Measurements from ENCODE around the gene CCDC149. TPM values are rescaled to one million over a fixed set of nuclear protein-coding genes. Genes with fewer than 3 reads are reported as not detected.

Gene CCDC149
- total and polyA plus RNA-seq, 4 donors, result 10.6 to 43.4 (median 23.5) TPM

GRCh38 chr4:24850674-24851073, 62.2 kb downstream of the CCDC149 start:
- H3K36me3 ChIP-seq (ENCODE audit: control insufficient read depth in 1 of 2, insufficient read depth in 2 of 2, low read length in 1 of 2), result no peaks in the 10 kb centered on the region
- WGBS, 2 donors, result 4% methylated on average over 1 of the region's 1 CpG
- H3K27ac ChIP-seq (ENCODE audit: low read depth in 1 of 2, low read length in 2 of 2), result peak overlapping the region; percentile 82 to 89
- intact Hi-C loops (cut with DNase I), result loop anchor here in 1 of 2 donors (5.0 kb wide), 1 partner anchor 53 kb away; the partner anchor contains the start of gene SOD3
- peaks cover 6 to 21% of the 10 kb centered on the region in 2 donors for H3K4me1 ChIP-seq (ENCODE audit: control insufficient read depth in 1 of 2, insufficient read depth in 2 of 2, low read length in 2 of 2)
- H3K9me3 ChIP-seq (ENCODE audit: control insufficient read depth, low read length), result no peaks in the 10 kb centered on the region
- DNase-seq (peak in 1 of 2 donors; percentile 70), ATAC-seq (ENCODE audit: low FRiP score) (peak; percentile 80)
- no peak overlapping the region for H3K4me3 ChIP-seq (ENCODE audit: low read length in 2 of 2)
- no peaks in the 10 kb centered on the region for H3K27me3 ChIP-seq (ENCODE audit: control insufficient read depth in 1 of 2, insufficient read depth in 2 of 2, low read length in 1 of 2)

- Histone ChIP-seq H3K9me3 (ENCODE audit: control insufficient read depth, low read length) (no peaks in the 10 kb centered on the region), H3K4me3 (ENCODE audit: low read length in 2 of 2) (no peak overlapping the region), H3K36me3 (ENCODE audit: control insufficient read depth in 1 of 2, insufficient read depth in 2 of 2, low read length in 1 of 2) (no peaks in the 10 kb centered on the region), H3K4me1 (ENCODE audit: control insufficient read depth in 1 of 2, insufficient read depth in 2 of 2, low read length in 2 of 2) (peaks cover 6 to 21% of the 10 kb centered on the region in 2 donors), H3K27me3 (ENCODE audit: control insufficient read depth in 1 of 2, insufficient read depth in 2 of 2, low read length in 1 of 2) (no peaks in the 10 kb centered on the region), H3K27ac (ENCODE audit: low read depth in 1 of 2, low read length in 2 of 2) (peak overlapping the region in 1 of 2 donors; percentile 37)
- 8 to 10% methylated on average over 2 of the region's 2 CpGs for WGBS, 2 donors
- intact Hi-C loops (cut with DNase I), result loop anchor here (5.0 to 10.0 kb wide), 2 partner anchors 52 to 965 kb away; partner anchors contain the start of gene SOD3 (in 1 of the 2)
- ATAC-seq (ENCODE audit: low FRiP score) (peak; percentile 39), DNase-seq (no peak)
Measured at GRCh38 chr4:24849756-24850155, 63.1 kb downstream of the CCDC149 start.

- H3K4me1 ChIP-seq (ENCODE audit: control insufficient read depth in 1 of 2, insufficient read depth in 2 of 2, low read length in 2 of 2), result peaks cover 6 to 21% of the 10 kb centered on the region in 2 donors
- H3K36me3 ChIP-seq (ENCODE audit: control insufficient read depth in 1 of 2, insufficient read depth in 2 of 2, low read length in 1 of 2), result no peaks in the 10 kb centered on the region
- H3K27me3 ChIP-seq (ENCODE audit: control insufficient read depth in 1 of 2, insufficient read depth in 2 of 2, low read length in 1 of 2), result no peaks in the 10 kb centered on the region
- intact Hi-C loops (cut with DNase I), result loop anchor here in 1 of 2 donors (10.0 kb wide), 1 partner anchor 965 kb away; no protein-coding TSS in a partner anchor
- no peak overlapping the region for H3K4me3 ChIP-seq (ENCODE audit: low read length in 2 of 2)
- DNase-seq (no peak), ATAC-seq (ENCODE audit: low FRiP score) (no peak)
- peak overlapping the region; percentile 33 to 56 for H3K27ac ChIP-seq (ENCODE audit: low read depth in 1 of 2, low read length in 2 of 2)
- H3K9me3 ChIP-seq (ENCODE audit: control insufficient read depth, low read length), result no peaks in the 10 kb centered on the region
- 22 to 32% methylated on average over 4 of the region's 4 CpGs for WGBS, 2 donors
Measured at GRCh38 chr4:24849351-24849750, 63.5 kb downstream of the CCDC149 start.

- 87 to 89% methylated on average over 5 of the region's 5 CpGs for WGBS, 2 donors
- ATAC-seq (ENCODE audit: low FRiP score) (no peak), DNase-seq (no peak)
- no peaks in the 10 kb centered on the region for H3K9me3 ChIP-seq (ENCODE audit: control insufficient read depth, low read length)
- no peaks in the 10 kb centered on the region for H3K36me3 ChIP-seq (ENCODE audit: control insufficient read depth in 1 of 2, insufficient read depth in 2 of 2, low read length in 1 of 2)
- H3K27ac ChIP-seq (ENCODE audit: low read depth in 1 of 2, low read length in 2 of 2), result no peak overlapping the region
- peaks cover 4 to 7% of the 10 kb centered on the region in 2 donors for H3K4me1 ChIP-seq (ENCODE audit: control insufficient read depth in 1 of 2, insufficient read depth in 2 of 2, low read length in 2 of 2)
- intact Hi-C loops (cut with DNase I), result loop anchor here in 1 of 2 donors (10.0 kb wide), 1 partner anchor 962 kb away; no protein-coding TSS in a partner anchor
- no peak overlapping the region for H3K4me3 ChIP-seq (ENCODE audit: low read length in 2 of 2)
- H3K27me3 ChIP-seq (ENCODE audit: control insufficient read depth in 1 of 2, insufficient read depth in 2 of 2, low read length in 1 of 2), result no peaks in the 10 kb centered on the region
Measured at GRCh38 chr4:24846716-24847115, 66.1 kb downstream of the CCDC149 start.

GRCh38 chr4:24845902-24846301, 66.9 kb downstream of the CCDC149 start:
- DNase-seq (no peak), ATAC-seq (ENCODE audit: low FRiP score) (no peak)
- H3K27me3 ChIP-seq (ENCODE audit: control insufficient read depth in 1 of 2, insufficient read depth in 2 of 2, low read length in 1 of 2), result no peaks in the 10 kb centered on the region
- H3K36me3 ChIP-seq (ENCODE audit: control insufficient read depth in 1 of 2, insufficient read depth in 2 of 2, low read length in 1 of 2), result no peaks in the 10 kb centered on the region
- H3K4me1 ChIP-seq (ENCODE audit: control insufficient read depth in 1 of 2, insufficient read depth in 2 of 2, low read length in 2 of 2), result peaks cover under 1 to 4% of the 10 kb centered on the region in 2 donors
- 96 to 98% methylated on average over 5 of the region's 5 CpGs for WGBS, 2 donors
- intact Hi-C loops (cut with DNase I), result loop anchor here in 1 of 2 donors (10.0 kb wide), 1 partner anchor 961 kb away; no protein-coding TSS in a partner anchor
- no peak overlapping the region for H3K4me3 ChIP-seq (ENCODE audit: low read length in 2 of 2)
- H3K9me3 ChIP-seq (ENCODE audit: control insufficient read depth, low read length), result no peaks in the 10 kb centered on the region
- no peak overlapping the region for H3K27ac ChIP-seq (ENCODE audit: low read depth in 1 of 2, low read length in 2 of 2)

GRCh38 chr4:24845132-24845531, 67.7 kb downstream of the CCDC149 start:
- 95 to 96% methylated on average over 8 of the region's 8 CpGs for WGBS, 2 donors
- ATAC-seq (ENCODE audit: low FRiP score), result no peak

GRCh38 chr4:24843096-24843495, 69.7 kb downstream of the CCDC149 start:
- H3K27me3 ChIP-seq (ENCODE audit: control insufficient read depth in 1 of 2, insufficient read depth in 2 of 2, low read length in 1 of 2), result no peaks in the 10 kb centered on the region
- DNase-seq (no peak), ATAC-seq (ENCODE audit: low FRiP score) (no peak)
- H3K9me3 ChIP-seq (ENCODE audit: control insufficient read depth, low read length), result no peaks in the 10 kb centered on the region
- peaks cover 0 to 2% of the 10 kb centered on the region in 2 donors for H3K36me3 ChIP-seq (ENCODE audit: control insufficient read depth in 1 of 2, insufficient read depth in 2 of 2, low read length in 1 of 2)
- no peak overlapping the region for H3K27ac ChIP-seq (ENCODE audit: low read depth in 1 of 2, low read length in 2 of 2)
- H3K4me1 ChIP-seq (ENCODE audit: control insufficient read depth in 1 of 2, insufficient read depth in 2 of 2, low read length in 2 of 2), result no peaks in the 10 kb centered on the region
- intact Hi-C loops (cut with DNase I), result loop anchor here in 1 of 2 donors (10.0 kb wide), 1 partner anchor 958 kb away; no protein-coding TSS in a partner anchor
- no peak overlapping the region for H3K4me3 ChIP-seq (ENCODE audit: low read length in 2 of 2)
- 80 to 82% methylated on average over 3 of the region's 3 CpGs for WGBS, 2 donors

More at GRCh38 chr4:24845132-24845531, 67.7 kb downstream of the CCDC149 start:
- no peak overlapping the region for H3K4me3 ChIP-seq (ENCODE audit: low read length in 2 of 2)
- peaks cover 0 to 2% of the 10 kb centered on the region in 2 donors for H3K4me1 ChIP-seq (ENCODE audit: control insufficient read depth in 1 of 2, insufficient read depth in 2 of 2, low read length in 2 of 2)
- H3K27me3 ChIP-seq (ENCODE audit: control insufficient read depth in 1 of 2, insufficient read depth in 2 of 2, low read length in 1 of 2), result no peaks in the 10 kb centered on the region
- no peak overlapping the region for H3K27ac ChIP-seq (ENCODE audit: low read depth in 1 of 2, low read length in 2 of 2)
- intact Hi-C loops (cut with DNase I), result loop anchor here in 1 of 2 donors (10.0 kb wide), 1 partner anchor 960 kb away; no protein-coding TSS in a partner anchor
- H3K9me3 ChIP-seq (ENCODE audit: control insufficient read depth, low read length), result no peaks in the 10 kb centered on the region
- H3K36me3 ChIP-seq (ENCODE audit: control insufficient read depth in 1 of 2, insufficient read depth in 2 of 2, low read length in 1 of 2), result peaks cover 0 to 2% of the 10 kb centered on the region in 2 donors
- no peak for DNase-seq

- ATAC-seq (ENCODE audit: low FRiP score), result no peak
- no peaks in the 10 kb centered on the region for H3K4me1 ChIP-seq (ENCODE audit: control insufficient read depth in 1 of 2, insufficient read depth in 2 of 2, low read length in 2 of 2)
- intact Hi-C loops (cut with DNase I), result loop anchor here in 1 of 2 donors (10.0 kb wide), 1 partner anchor 958 kb away; no protein-coding TSS in a partner anchor
- no peak for DNase-seq
- 84 to 88% methylated on average over 9 of the region's 9 CpGs for WGBS, 2 donors
- H3K27me3 ChIP-seq (ENCODE audit: control insufficient read depth in 1 of 2, insufficient read depth in 2 of 2, low read length in 1 of 2), result no peaks in the 10 kb centered on the region
- no peak overlapping the region for H3K4me3 ChIP-seq (ENCODE audit: low read length in 2 of 2)
- peaks cover 0 to 2% of the 10 kb centered on the region in 2 donors for H3K36me3 ChIP-seq (ENCODE audit: control insufficient read depth in 1 of 2, insufficient read depth in 2 of 2, low read length in 1 of 2)
- H3K27ac ChIP-seq (ENCODE audit: low read depth in 1 of 2, low read length in 2 of 2), result no peak overlapping the region
- H3K9me3 ChIP-seq (ENCODE audit: control insufficient read depth, low read length), result no peaks in the 10 kb centered on the region
Measured at GRCh38 chr4:24842356-24842755, 70.5 kb downstream of the CCDC149 start.

All from aorta (tissue), 5 donors.